ENCODE data around the gene DEK. TPM values are rescaled to one million over a fixed set of nuclear protein-coding genes. Genes with fewer than 3 reads are reported as not detected.
"Not testable (repeated sequence)": the region's sequence is repeated elsewhere in the genome, so short reads cannot be mapped to it uniquely, and the experiment has no call there.

Gene DEK
- total RNA-seq, 1 experiment from 2014 or later = 108 TPM

GRCh38 chr6:18227166-18227565 is 37.2 kb downstream of the DEK start:
- H3K36me3 ChIP-seq (ENCODE audit: control insufficient read depth in 1 of 2, insufficient read depth in 2 of 2, low read length in 2 of 2) = peaks cover 32 to 46% of the 10 kb centered on the region in 2 experiments
- ATAC-seq = not testable (repeated sequence)

GRCh38 chr6:18226451-18227105 is 37.8 kb downstream of the DEK start:
- RAD21 ChIA-PET (ENCODE audit: low non-redundant PET in 1 of 2, low total read pairs in 2 of 2, uncharacterized antibody in 2 of 2, unreplicated experiment in 2 of 2); intact Hi-C loops (cut with micrococcal nuclease); H3K9ac ChIP-seq (ENCODE audit: low read length); POLR2A ChIA-PET; DNase-seq (ENCODE audit: low read depth, low spot score); H3K27me3 ChIP-seq (ENCODE audit: insufficient read depth, low read length); BruUV-seq (replicated peaks); H3K9me2 ChIP-seq (ENCODE audit: insufficient read depth); H3K9me3 ChIP-seq (ENCODE audit: control insufficient read depth in 1 of 2, insufficient read depth in 1 of 2, low read depth in 1 of 2, low read length in 2 of 2); H3K4me1 ChIP-seq (ENCODE audit: control insufficient read depth in 1 of 2, insufficient read depth in 2 of 2, low read length in 2 of 2); H4K20me1 ChIP-seq (ENCODE audit: insufficient read depth); ATAC-seq; H2AFZ ChIP-seq (ENCODE audit: low read depth, low read length, poor library complexity, severe bottlenecking); H3K4me3 ChIP-seq (replicated peaks in 1 of 2; ENCODE audit: low read depth in 1 of 2, low read length in 2 of 2); H3K27ac ChIP-seq (ENCODE audit: low read depth, low read length); H3K4me2 ChIP-seq (ENCODE audit: low read length); CTCF ChIA-PET: not testable (repeated sequence)
- Histone ChIP-seq H3K79me2 (ENCODE audit: insufficient read depth, low read length) (peaks cover 48% of the 10 kb centered on the region), H3K36me3 (ENCODE audit: control insufficient read depth in 1 of 2, insufficient read depth in 2 of 2, low read length in 2 of 2) (peaks cover 34 to 42% of the 10 kb centered on the region in 2 experiments)

More at GRCh38 chr6:18227166-18227565, 37.2 kb downstream of the DEK start:
- CTCF ChIA-PET; H3K9me3 ChIP-seq (ENCODE audit: control insufficient read depth in 1 of 2, insufficient read depth in 1 of 2, low read depth in 1 of 2, low read length in 2 of 2); POLR2A ChIA-PET; DNase-seq (ENCODE audit: low read depth, low spot score); H3K9ac ChIP-seq (ENCODE audit: low read length); H3K4me2 ChIP-seq (ENCODE audit: low read length); BruUV-seq (replicated peaks); H3K27ac ChIP-seq (ENCODE audit: low read depth, low read length); H4K20me1 ChIP-seq (ENCODE audit: insufficient read depth); H3K4me1 ChIP-seq (ENCODE audit: control insufficient read depth in 1 of 2, insufficient read depth in 2 of 2, low read length in 2 of 2); H3K9me2 ChIP-seq (ENCODE audit: insufficient read depth); RAD21 ChIA-PET (ENCODE audit: low non-redundant PET in 1 of 2, low total read pairs in 2 of 2, uncharacterized antibody in 2 of 2, unreplicated experiment in 2 of 2); H3K4me3 ChIP-seq (replicated peaks in 1 of 2; ENCODE audit: low read depth in 1 of 2, low read length in 2 of 2); intact Hi-C loops (cut with micrococcal nuclease); H2AFZ ChIP-seq (ENCODE audit: low read depth, low read length, poor library complexity, severe bottlenecking); H3K27me3 ChIP-seq (ENCODE audit: insufficient read depth, low read length): not testable (repeated sequence)
- H3K79me2 ChIP-seq (ENCODE audit: insufficient read depth, low read length) = peaks cover 54% of the 10 kb centered on the region

GRCh38 chr6:18221288-18221615 is 43.1 kb downstream of the DEK start:
- CTCF ChIA-PET = no interaction called here
- intact Hi-C loops (cut with micrococcal nuclease) = no loop called here
- Histone ChIP-seq H3K9me2 (ENCODE audit: insufficient read depth) (no peaks in the 10 kb centered on the region), H3K36me3 (ENCODE audit: control insufficient read depth in 1 of 2, insufficient read depth in 2 of 2, low read length in 2 of 2) (peaks cover 26 to 27% of the 10 kb centered on the region in 2 experiments), H3K9ac (ENCODE audit: low read length) (no peak overlapping the region), H2AFZ (ENCODE audit: low read depth, low read length, poor library complexity, severe bottlenecking) (no peak overlapping the region), H3K27ac (ENCODE audit: low read depth, low read length) (no peak overlapping the region), H3K9me3 (ENCODE audit: control insufficient read depth in 1 of 2, insufficient read depth in 1 of 2, low read depth in 1 of 2, low read length in 2 of 2) (no peaks in the 10 kb centered on the region), H4K20me1 (ENCODE audit: insufficient read depth) (no peaks in the 10 kb centered on the region; the same call in 1 of the 2 replicates), H3K4me1 (ENCODE audit: control insufficient read depth in 1 of 2, insufficient read depth in 2 of 2, low read length in 2 of 2) (peaks cover 0 to 2% of the 10 kb centered on the region in 2 experiments; a peak in 1 of 4 replicates), H3K27me3 (ENCODE audit: insufficient read depth, low read length) (no peaks in the 10 kb centered on the region), H3K79me2 (ENCODE audit: insufficient read depth, low read length) (peaks cover 18% of the 10 kb centered on the region), H3K4me2 (ENCODE audit: low read length) (no peak overlapping the region), H3K4me3 (replicated peaks in 1 of 2; ENCODE audit: low read depth in 1 of 2, low read length in 2 of 2) (no peak overlapping the region)
- no peak for TF ChIP-seq SRF (IDR thresholded peaks at IDR 0.05; ENCODE audit: low read depth)
- RAD21 ChIA-PET (ENCODE audit: low non-redundant PET in 1 of 2, low total read pairs in 2 of 2, uncharacterized antibody in 2 of 2, unreplicated experiment in 2 of 2) = no interaction called here
- no peak for ATAC-seq
- BruUV-seq (replicated peaks) = no TSS peak
- POLR2A ChIA-PET = no interaction called here
- no peak for DNase-seq (ENCODE audit: low read depth, low spot score)

Data from HCT116 (cell line).